GM12878 (cell line): ENCODE measurements around the gene NGF.

Experiments used
- EZH2 ChIP-seq: IDR thresholded peaks from 2 replicates; pipeline ENCODE4 v1.6.1; 2012; ENCODE audit warnings: low read depth, mild to moderate bottlenecking, control low read depth, inconsistent platforms, low read length, borderline replicate concordance; ENCODE audit not compliant: control insufficient read depth
- SMAD1 ChIP-seq: fragments of 450-650 bp; IDR thresholded peaks from 2 replicates; pipeline ENCODE4 v1.6.1; 2018; ENCODE audit warnings: mild to moderate bottlenecking, low read depth; ENCODE audit not compliant: partially characterized antibody
- TF ChIP-seq, protein P1 (sequence below): IDR thresholded peaks from 2 replicates; pipeline ENCODE4 v1.6.1; 2012; ENCODE audit warnings: low read depth, low read length, improper control_type of control experiment
- TF ChIP-seq, protein P2 (sequence below), 3 experiments: IDR thresholded peaks in 2 of 3; conservative IDR thresholded peaks in 1 of 3; 2 replicates each; pipeline ENCODE4 v1.5.1; 2011; ENCODE audit warnings: low read depth in 3 of 3, low read length in 3 of 3, mild to moderate bottlenecking in 3 of 3, control low read depth in 2 of 3, moderate library complexity in 2 of 3, inconsistent platforms in 1 of 3, mixed read lengths in 1 of 3; ENCODE audit not compliant: control insufficient read depth in 2 of 3, insufficient read depth in 1 of 3; ENCODE audit errors: extremely low read depth in 1 of 3

DNA sequence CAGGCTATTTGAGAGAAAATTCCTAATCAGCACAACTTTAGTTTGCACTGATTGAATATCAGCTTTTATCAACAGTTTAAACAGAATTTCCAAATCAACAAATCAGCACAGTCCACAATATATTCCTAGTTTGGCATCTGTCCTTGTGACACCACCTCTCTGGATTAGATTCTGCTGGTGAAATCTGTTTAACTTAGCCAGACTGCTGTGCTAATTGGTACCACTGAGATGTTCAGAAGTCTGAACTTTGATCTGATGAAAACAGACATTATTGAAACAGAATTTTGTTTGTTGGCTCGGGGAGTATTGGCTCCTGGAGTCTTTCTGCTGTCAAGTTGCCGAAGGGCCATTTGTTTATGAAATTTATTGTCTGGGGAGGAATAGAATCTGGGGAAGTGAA, 17.0 kb upstream of the NGF start:
- TF ChIP-seq SMAD1: no peak
- no peak for TF ChIP-seq EZH2
- TF ChIP-seq, protein P1, sequence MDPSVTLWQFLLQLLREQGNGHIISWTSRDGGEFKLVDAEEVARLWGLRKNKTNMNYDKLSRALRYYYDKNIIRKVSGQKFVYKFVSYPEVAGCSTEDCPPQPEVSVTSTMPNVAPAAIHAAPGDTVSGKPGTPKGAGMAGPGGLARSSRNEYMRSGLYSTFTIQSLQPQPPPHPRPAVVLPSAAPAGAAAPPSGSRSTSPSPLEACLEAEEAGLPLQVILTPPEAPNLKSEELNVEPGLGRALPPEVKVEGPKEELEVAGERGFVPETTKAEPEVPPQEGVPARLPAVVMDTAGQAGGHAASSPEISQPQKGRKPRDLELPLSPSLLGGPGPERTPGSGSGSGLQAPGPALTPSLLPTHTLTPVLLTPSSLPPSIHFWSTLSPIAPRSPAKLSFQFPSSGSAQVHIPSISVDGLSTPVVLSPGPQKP: no peak
- TF ChIP-seq, protein P2, sequence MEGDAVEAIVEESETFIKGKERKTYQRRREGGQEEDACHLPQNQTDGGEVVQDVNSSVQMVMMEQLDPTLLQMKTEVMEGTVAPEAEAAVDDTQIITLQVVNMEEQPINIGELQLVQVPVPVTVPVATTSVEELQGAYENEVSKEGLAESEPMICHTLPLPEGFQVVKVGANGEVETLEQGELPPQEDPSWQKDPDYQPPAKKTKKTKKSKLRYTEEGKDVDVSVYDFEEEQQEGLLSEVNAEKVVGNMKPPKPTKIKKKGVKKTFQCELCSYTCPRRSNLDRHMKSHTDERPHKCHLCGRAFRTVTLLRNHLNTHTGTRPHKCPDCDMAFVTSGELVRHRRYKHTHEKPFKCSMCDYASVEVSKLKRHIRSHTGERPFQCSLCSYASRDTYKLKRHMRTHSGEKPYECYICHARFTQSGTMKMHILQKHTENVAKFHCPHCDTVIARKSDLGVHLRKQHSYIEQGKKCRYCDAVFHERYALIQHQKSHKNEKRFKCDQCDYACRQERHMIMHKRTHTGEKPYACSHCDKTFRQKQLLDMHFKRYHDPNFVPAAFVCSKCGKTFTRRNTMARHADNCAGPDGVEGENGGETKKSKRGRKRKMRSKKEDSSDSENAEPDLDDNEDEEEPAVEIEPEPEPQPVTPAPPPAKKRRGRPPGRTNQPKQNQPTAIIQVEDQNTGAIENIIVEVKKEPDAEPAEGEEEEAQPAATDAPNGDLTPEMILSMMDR (IDR thresholded peaks at IDR 0.05 in 2 of 3, conservative IDR thresholded peaks at IDR 0.05 in 1 of 3; ENCODE audit: control insufficient read depth in 2 of 3, extremely low read depth in 1 of 3, insufficient read depth in 1 of 3, low read depth in 3 of 3, low read length in 3 of 3): no peak
